H9 (cell line): ENCODE measurements around the gene PTPRH. TPM values are rescaled to one million over a fixed set of nuclear protein-coding genes. Genes with fewer than 3 reads are reported as not detected.

Source experiments
- DNase-seq: peaks from one replicate; pipeline ENCODE4 v3.0.0-alpha.2; 2017
- H2AFZ ChIP-seq: one replicate; pipeline ENCODE4 v1.6.1; 2013; ENCODE audit warnings: mild to moderate bottlenecking, low read length, control low read depth, moderate library complexity
- H2AK5ac ChIP-seq: 2 replicates; pipeline ENCODE4 v1.6.1; 2013; ENCODE audit warnings: low read length, control low read depth, mixed read lengths; ENCODE audit not compliant: insufficient read length
- H2BK120ac ChIP-seq: one replicate; pipeline ENCODE4 v1.6.1; 2013; ENCODE audit warnings: low read depth, mild to moderate bottlenecking, low read length, control low read depth, inconsistent platforms; ENCODE audit not compliant: poor library complexity, severe bottlenecking
- H2BK12ac ChIP-seq: 2 replicates; pipeline ENCODE4 v1.6.1; 2013; ENCODE audit warnings: low read length, control low read depth, mixed read lengths, low read depth; ENCODE audit not compliant: insufficient read length
- H2BK15ac ChIP-seq: 2 replicates; pipeline ENCODE4 v1.6.1; 2013; ENCODE audit warnings: low read depth, low read length, control low read depth
- H2BK20ac ChIP-seq: one replicate; pipeline ENCODE4 v1.6.1; 2013; ENCODE audit warnings: low read depth, mild to moderate bottlenecking, low read length, control low read depth, inconsistent platforms; ENCODE audit not compliant: poor library complexity, severe bottlenecking
- H2BK5ac ChIP-seq: 2 replicates; pipeline ENCODE4 v1.6.1; 2013; ENCODE audit warnings: low read length, control low read depth, mixed read lengths; ENCODE audit not compliant: insufficient read length
- H3K14ac ChIP-seq: 2 replicates; pipeline ENCODE4 v1.6.1; 2013; ENCODE audit warnings: low read length, control low read depth; ENCODE audit not compliant: insufficient read depth
- H3K18ac ChIP-seq: 2 replicates; pipeline ENCODE4 v1.6.1; 2013; ENCODE audit warnings: low read depth, mild to moderate bottlenecking, mixed read lengths, low read length, control low read depth; ENCODE audit not compliant: insufficient read length
- H3K23ac ChIP-seq: 2 replicates; pipeline ENCODE4 v1.6.1; 2013; ENCODE audit warnings: low read length, control low read depth, mixed read lengths, low read depth; ENCODE audit not compliant: insufficient read length
- H3K23me2 ChIP-seq: 2 replicates; pipeline ENCODE4 v1.6.1; 2013; ENCODE audit warnings: low read depth, mild to moderate bottlenecking, mixed read lengths, low read length, control low read depth; ENCODE audit not compliant: insufficient read length, poor library complexity, severe bottlenecking
- H3K27ac ChIP-seq: 2 replicates; pipeline ENCODE4 v1.5.1; 2013; ENCODE audit warnings: low read length, control low read depth, mixed read lengths, low read depth; ENCODE audit not compliant: insufficient read length
- H3K27me3 ChIP-seq: 2 replicates; pipeline ENCODE4 v1.6.1; 2013; ENCODE audit warnings: low read length, control low read depth, inconsistent platforms; ENCODE audit not compliant: insufficient read depth
- H3K4ac ChIP-seq: 2 replicates; pipeline ENCODE4 v1.6.1; 2013; ENCODE audit warnings: low read depth, mild to moderate bottlenecking, control low read depth, inconsistent platforms, low read length, moderate library complexity
- H3K4me1 ChIP-seq: 2 replicates; pipeline ENCODE4 v1.6.1; 2013; ENCODE audit warnings: low read length, control low read depth, inconsistent platforms; ENCODE audit not compliant: insufficient read depth
- H3K4me2 ChIP-seq: 2 replicates; pipeline ENCODE4 v1.6.1; 2013; ENCODE audit warnings: low read length, control low read depth, mixed read lengths; ENCODE audit not compliant: insufficient read length, insufficient read depth
- H3K56ac ChIP-seq: 2 replicates; pipeline ENCODE4 v1.6.1; 2013; ENCODE audit warnings: low read depth, mild to moderate bottlenecking, mixed read lengths, low read length, control low read depth; ENCODE audit not compliant: insufficient read length
- H3K79me1 ChIP-seq: 2 replicates; pipeline ENCODE4 v1.6.1; 2013; ENCODE audit warnings: low read depth, mild to moderate bottlenecking, moderate library complexity, low read length, control low read depth, inconsistent platforms; ENCODE audit not compliant: insufficient read depth, poor library complexity, severe bottlenecking
- H3K79me2 ChIP-seq: 2 replicates; pipeline ENCODE4 v1.6.1; 2013; ENCODE audit warnings: low read length, control low read depth, inconsistent platforms; ENCODE audit not compliant: insufficient read depth
- H3K9ac ChIP-seq: 2 replicates; pipeline ENCODE4 v1.6.1; 2013; ENCODE audit warnings: low read length, control low read depth, mixed read lengths; ENCODE audit not compliant: insufficient read length; ENCODE audit errors: extremely low read depth
- H3K9me3 ChIP-seq: one replicate; pipeline ENCODE4 v1.6.1; 2013; ENCODE audit warnings: low read depth, low read length, inconsistent platforms; ENCODE audit not compliant: control insufficient read depth
- H3T11ph ChIP-seq: one replicate; pipeline ENCODE4 v1.6.1; 2013; ENCODE audit warnings: mild to moderate bottlenecking, low read length, control low read depth, inconsistent platforms
- H4K20me1 ChIP-seq: one replicate; pipeline ENCODE4 v1.6.1; 2013; ENCODE audit not compliant: control insufficient read depth, insufficient read length, insufficient read depth
- H4K5ac ChIP-seq: 2 replicates; pipeline ENCODE4 v1.6.1; 2013; ENCODE audit warnings: low read depth, mild to moderate bottlenecking, mixed read lengths, low read length, control low read depth; ENCODE audit not compliant: insufficient read length
- H4K8ac ChIP-seq: replicated peaks from 2 replicates; pipeline ENCODE4 v1.6.1; 2013; ENCODE audit warnings: low read length, control low read depth, mixed read lengths, low read depth; ENCODE audit not compliant: insufficient read length
- H4K91ac ChIP-seq: 2 replicates; pipeline ENCODE4 v1.6.1; 2013; ENCODE audit warnings: low read depth, mild to moderate bottlenecking, moderate library complexity, mixed read lengths, low read length, control low read depth; ENCODE audit not compliant: insufficient read length
- H3K27ac Mint-ChIP-seq, 3 experiments: 2 replicates in 2 of 3; 3 replicates in 1 of 3; pipeline ENCODE4 v1.8.0; 2020 to 2021; ENCODE audit warnings: mixed read lengths in 3 of 3, mild to moderate bottlenecking in 1 of 3, moderate library complexity in 1 of 3
- H3K27me3 Mint-ChIP-seq: 2 replicates; pipeline ENCODE4 v1.8.0; 2021; ENCODE audit warnings: low read depth, mild to moderate bottlenecking, moderate library complexity, mixed read lengths
- H3K36me3 Mint-ChIP-seq, 3 experiments: 2 replicates in 2 of 3; 3 replicates in 1 of 3; pipeline ENCODE4 v1.8.0; 2020 to 2021; ENCODE audit warnings: low read depth in 3 of 3, mixed read lengths in 3 of 3; ENCODE audit not compliant: insufficient read depth in 1 of 3
- H3K4me1 Mint-ChIP-seq, 2 experiments: 2 replicates each; pipeline ENCODE4 v1.8.0; 2020; ENCODE audit warnings: mixed read lengths in 2 of 2
- H3K4me3 Mint-ChIP-seq, 2 experiments: 2 replicates in 1 of 2; 3 replicates in 1 of 2; pipeline ENCODE4 v1.8.0; 2020 to 2021; ENCODE audit warnings: mild to moderate bottlenecking in 2 of 2, mixed read lengths in 2 of 2, moderate library complexity in 1 of 2
- H3K9me3 Mint-ChIP-seq, 2 experiments: 2 replicates in 1 of 2; 3 replicates in 1 of 2; pipeline ENCODE4 v1.8.0; 2020; ENCODE audit warnings: mild to moderate bottlenecking in 2 of 2, mixed read lengths in 2 of 2, moderate library complexity in 1 of 2
- CTCF ChIP-seq: fragments of 200-600 bp; sonication (generic); conservative IDR thresholded peaks from 3 replicates; pipeline ENCODE4 v1.8.0; 2021; ENCODE audit warnings: antibody characterized with exemption, mild to moderate bottlenecking
- WGBS: extraction: QIAGEN DNeasy Blood & Tissue Kit; methylation state at CpG from one replicate; pipeline ENCODE4 v1.1.7; 2013; ENCODE audit warnings: missing lambda C conversion rate, low lambda C conversion rate, mixed read lengths; ENCODE audit not compliant: insufficient read length; ENCODE audit errors: extremely low coverage; 5-methylcytosine and 5-hydroxymethylcytosine counted together
- total RNA-seq: library from RNA; stranded (reverse); gene quantifications from 2 replicates; pipeline ENCODE4 v1.2.1, GENCODE V29; 2021

The PTPRH gene
- total RNA-seq, 1 experiment from 2014 or later = 0.24 TPM

GRCh38 chr19:55228015-55228391, 18.7 kb upstream of the PTPRH start:
- H3K4me1 ChIP-seq = no peaks in the 10 kb centered on the region
- H3T11ph ChIP-seq = no peak overlapping the region
- no peak overlapping the region for H3K4me2 ChIP-seq
- H3K36me3 Mint-ChIP-seq = peaks cover 10 to 31% (median 28%) of the 10 kb centered on the region in 3 experiments; a peak in 6 of 7 replicates
- H4K8ac ChIP-seq = no peak overlapping the region
- H2AFZ ChIP-seq = no peak overlapping the region
- no peaks in the 10 kb centered on the region for H4K20me1 ChIP-seq
- no peak overlapping the region for H3K4me3 Mint-ChIP-seq
- H3K14ac ChIP-seq = no peak overlapping the region
- no peak for TF ChIP-seq CTCF
- H3K9ac ChIP-seq = no peak overlapping the region
- no peaks in the 10 kb centered on the region for H3K79me2 ChIP-seq
- H3K4me1 Mint-ChIP-seq = peaks cover 0 to 6% of the 10 kb centered on the region in 2 experiments; a peak in 2 of 4 replicates
- H2BK15ac ChIP-seq = no peak overlapping the region
- H3K27ac Mint-ChIP-seq = peak overlapping the region; percentile 50 to 90 (median 82); a peak in 4 of 7 replicates
- H2AK5ac ChIP-seq = no peak overlapping the region
- H4K91ac ChIP-seq = no peak overlapping the region
- H3K9me3 Mint-ChIP-seq = no peaks in the 10 kb centered on the region
- no peak overlapping the region for H2BK5ac ChIP-seq
- no peak overlapping the region for H2BK12ac ChIP-seq
- H2BK20ac ChIP-seq = no peak overlapping the region
- no peak overlapping the region for H3K18ac ChIP-seq
- H3K27me3 ChIP-seq = no peaks in the 10 kb centered on the region
- H3K23ac ChIP-seq = no peak overlapping the region
- no peak overlapping the region for H3K27ac ChIP-seq
- H3K9me3 ChIP-seq = no peaks in the 10 kb centered on the region
- H3K56ac ChIP-seq = no peak overlapping the region
- DNase-seq = peak; percentile 25
- WGBS = no CpG with 5 or more reads among the region's 17 CpGs
- no peaks in the 10 kb centered on the region for H3K23me2 ChIP-seq
- H3K79me1 ChIP-seq = no peaks in the 10 kb centered on the region
- no peaks in the 10 kb centered on the region; the same call in 1 of the 2 replicates for H3K27me3 Mint-ChIP-seq
- H2BK120ac ChIP-seq = no peak overlapping the region
- no peak overlapping the region for H4K5ac ChIP-seq
- no peak overlapping the region for H3K4ac ChIP-seq
